ENCODE results near the gene SYDE2.

DNA sequence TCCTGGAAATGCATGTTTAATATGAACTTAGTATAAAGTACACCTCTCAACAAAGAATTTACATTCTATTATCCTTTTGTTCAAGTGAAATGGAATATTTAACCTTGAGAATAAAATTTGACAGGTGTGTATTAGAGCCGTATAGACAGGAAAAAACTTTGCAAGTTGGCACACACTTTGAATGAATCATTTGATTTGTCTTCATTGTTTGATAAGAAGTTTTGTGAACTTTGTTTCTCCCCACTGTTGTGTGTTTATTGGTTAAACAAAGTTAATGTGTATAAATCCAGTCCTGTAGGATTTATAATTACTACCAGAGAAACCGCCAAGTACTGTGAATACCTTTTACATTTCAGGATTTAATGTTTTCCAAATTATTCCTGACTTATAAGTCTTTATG is 2.0 kb downstream of the SYDE2 start:
- TF ChIP-seq TCF12 (IDR thresholded peaks at IDR 0.05; ENCODE audit: low read depth) (no peak), YY1 (IDR thresholded peaks at IDR 0.05; ENCODE audit: low read depth) (no peak), ZBTB7A (IDR thresholded peaks at IDR 0.05; ENCODE audit: low read depth) (no peak), TAF1 (IDR thresholded peaks at IDR 0.05; ENCODE audit: low read depth) (no peak), CEBPB (IDR thresholded peaks at IDR 0.05) (no peak), EP300 (IDR thresholded peaks at IDR 0.05; ENCODE audit: borderline replicate concordance) (no peak), CREB1 (IDR thresholded peaks at IDR 0.05; ENCODE audit: low read depth) (no peak)
- TF ChIP-seq, protein P1, sequence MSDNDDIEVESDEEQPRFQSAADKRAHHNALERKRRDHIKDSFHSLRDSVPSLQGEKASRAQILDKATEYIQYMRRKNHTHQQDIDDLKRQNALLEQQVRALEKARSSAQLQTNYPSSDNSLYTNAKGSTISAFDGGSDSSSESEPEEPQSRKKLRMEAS (IDR thresholded peaks at IDR 0.05), result no peak
- TF ChIP-seq, protein P2, sequence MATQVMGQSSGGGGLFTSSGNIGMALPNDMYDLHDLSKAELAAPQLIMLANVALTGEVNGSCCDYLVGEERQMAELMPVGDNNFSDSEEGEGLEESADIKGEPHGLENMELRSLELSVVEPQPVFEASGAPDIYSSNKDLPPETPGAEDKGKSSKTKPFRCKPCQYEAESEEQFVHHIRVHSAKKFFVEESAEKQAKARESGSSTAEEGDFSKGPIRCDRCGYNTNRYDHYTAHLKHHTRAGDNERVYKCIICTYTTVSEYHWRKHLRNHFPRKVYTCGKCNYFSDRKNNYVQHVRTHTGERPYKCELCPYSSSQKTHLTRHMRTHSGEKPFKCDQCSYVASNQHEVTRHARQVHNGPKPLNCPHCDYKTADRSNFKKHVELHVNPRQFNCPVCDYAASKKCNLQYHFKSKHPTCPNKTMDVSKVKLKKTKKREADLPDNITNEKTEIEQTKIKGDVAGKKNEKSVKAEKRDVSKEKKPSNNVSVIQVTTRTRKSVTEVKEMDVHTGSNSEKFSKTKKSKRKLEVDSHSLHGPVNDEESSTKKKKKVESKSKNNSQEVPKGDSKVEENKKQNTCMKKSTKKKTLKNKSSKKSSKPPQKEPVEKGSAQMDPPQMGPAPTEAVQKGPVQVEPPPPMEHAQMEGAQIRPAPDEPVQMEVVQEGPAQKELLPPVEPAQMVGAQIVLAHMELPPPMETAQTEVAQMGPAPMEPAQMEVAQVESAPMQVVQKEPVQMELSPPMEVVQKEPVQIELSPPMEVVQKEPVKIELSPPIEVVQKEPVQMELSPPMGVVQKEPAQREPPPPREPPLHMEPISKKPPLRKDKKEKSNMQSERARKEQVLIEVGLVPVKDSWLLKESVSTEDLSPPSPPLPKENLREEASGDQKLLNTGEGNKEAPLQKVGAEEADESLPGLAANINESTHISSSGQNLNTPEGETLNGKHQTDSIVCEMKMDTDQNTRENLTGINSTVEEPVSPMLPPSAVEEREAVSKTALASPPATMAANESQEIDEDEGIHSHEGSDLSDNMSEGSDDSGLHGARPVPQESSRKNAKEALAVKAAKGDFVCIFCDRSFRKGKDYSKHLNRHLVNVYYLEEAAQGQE (IDR thresholded peaks at IDR 0.05; ENCODE audit: low read depth), result no peak

Measured in Ishikawa (cell line).